GM19397 (cell line): ENCODE measurements around the gene CRYAB.
A peak's percentile ranks its signal among the peaks of the same experiment; 100 is the strongest.

Experiments
- ATAC-seq: cut with Tn5 transposase; IDR thresholded peaks from one replicate; pipeline ENCODE4 v1.9.1; 2021; ENCODE audit warnings: mild to moderate bottlenecking, moderate library complexity; ENCODE audit not compliant: unreplicated experiment

The CRYAB gene

DNA sequence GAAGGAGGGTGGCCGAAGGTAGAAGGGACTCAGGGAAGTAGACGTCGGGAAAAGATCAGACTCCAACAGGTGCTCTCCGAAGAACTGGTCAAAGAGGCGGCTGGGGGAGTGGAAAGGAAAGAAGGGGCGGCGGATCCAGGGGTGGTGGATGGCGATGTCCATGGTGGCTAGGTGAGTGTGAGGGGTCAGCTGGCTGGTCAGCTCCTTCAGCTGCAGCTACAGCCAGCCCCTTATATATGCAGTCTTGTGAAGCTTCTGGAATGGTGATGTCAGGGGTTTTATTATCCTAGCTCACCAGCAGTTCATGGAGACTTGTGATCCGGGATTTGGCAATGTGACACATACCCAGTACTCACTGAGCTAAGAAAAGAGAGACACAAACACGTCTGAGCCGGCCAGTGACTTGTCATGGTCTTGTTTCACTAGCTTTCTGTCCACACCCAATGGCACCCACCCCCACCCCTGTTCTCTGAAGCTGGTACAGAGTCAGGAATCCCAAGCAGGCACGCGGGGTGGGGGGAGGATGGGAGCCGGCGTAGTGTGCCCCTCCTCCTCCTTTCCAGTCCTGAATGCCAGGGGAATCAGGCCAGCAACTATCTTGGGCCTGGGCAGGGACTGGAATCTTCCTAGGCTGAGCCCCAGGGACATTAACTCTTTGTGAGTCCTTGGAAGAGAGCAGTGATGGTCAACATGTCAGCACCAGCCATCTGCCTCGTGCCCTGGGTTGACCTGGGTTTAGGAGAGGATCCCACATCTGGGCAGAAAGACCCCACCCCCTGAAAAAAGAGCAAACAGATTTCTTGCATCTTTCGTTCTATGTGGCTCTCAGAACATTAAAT is at the start of gene CRYAB:
TSS of gene CRYAB (minus strand) at position 208 of the 839 bp plus-strand sequence. CDS start at position 162, 46 bp downstream.
- ATAC-seq = no peak

GRCh38 chr11:111960916-111961315 is 49.3 kb upstream of the CRYAB start:
- no peak for ATAC-seq

- no peak for ATAC-seq
These were observed 46.3 kb upstream of the CRYAB start for GRCh38 chr11:111957663-111958444.

DNA sequence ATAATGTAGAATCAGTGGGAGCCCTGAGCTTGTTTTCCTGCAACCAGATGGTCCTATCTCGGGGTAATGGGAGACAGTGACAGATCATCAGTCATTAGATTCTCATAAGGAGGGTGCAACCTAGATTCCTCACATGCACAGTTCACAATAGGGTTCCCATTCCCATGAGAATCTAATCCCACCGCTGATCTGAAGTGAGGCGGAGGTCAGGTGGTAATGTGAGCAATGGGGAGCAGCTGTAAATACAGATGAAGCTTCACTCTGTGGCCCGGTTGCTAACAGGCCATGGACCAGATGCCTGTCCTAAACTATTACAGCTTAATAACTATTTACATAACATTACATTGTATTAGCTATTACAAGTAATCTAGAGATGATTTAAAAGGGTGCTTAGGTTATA is 42.6 kb upstream of the CRYAB start:
- no peak for ATAC-seq

- no peak for ATAC-seq
These were observed 40.0 kb upstream of the CRYAB start for GRCh38 chr11:111951565-111951964.

GRCh38 chr11:111949519-111950426 is 38.2 kb upstream of the CRYAB start:
- ATAC-seq = no peak

- no peak for ATAC-seq
These were observed 35.6 kb upstream of the CRYAB start for GRCh38 chr11:111947143-111947542.

DNA sequence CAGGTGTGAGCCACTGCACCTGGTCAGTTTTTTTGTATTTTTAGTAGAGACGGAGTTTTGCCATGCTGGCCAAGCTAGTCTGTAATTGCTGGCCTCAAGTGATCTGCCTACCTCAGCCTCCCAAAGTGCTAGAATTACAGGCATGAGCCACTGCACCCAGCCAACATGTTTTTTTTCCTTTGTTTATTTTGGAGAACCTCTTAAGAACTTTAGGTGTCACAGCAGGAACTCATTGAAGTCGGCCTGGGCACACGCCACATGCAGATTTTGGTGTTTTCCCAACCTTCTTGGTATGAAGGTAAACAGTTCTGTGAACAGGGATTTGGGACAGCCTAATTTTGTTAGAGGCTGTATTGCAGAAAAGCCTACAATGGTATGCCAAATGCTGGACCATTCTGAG is 34.9 kb upstream of the CRYAB start:
- no peak for ATAC-seq

DNA sequence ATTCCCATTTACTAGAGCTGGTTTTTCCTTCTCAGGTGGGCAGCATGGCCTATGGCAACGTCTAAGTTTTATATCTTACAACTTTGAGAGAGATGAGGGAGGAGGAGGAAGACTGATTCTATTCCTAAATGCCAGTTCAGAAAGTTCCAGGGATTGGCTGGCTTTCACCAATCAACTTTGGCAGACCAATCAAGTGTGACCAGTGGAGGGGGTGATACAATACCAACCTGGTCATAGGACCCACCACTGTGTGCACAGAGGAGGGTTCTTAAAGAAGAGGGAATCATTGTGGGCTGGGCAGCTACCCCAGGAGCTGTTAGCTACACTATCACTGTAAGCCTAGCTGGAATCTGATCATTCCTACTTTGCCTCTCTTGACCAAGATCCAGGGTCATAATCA is 33.6 kb upstream of the CRYAB start:
- ATAC-seq = no peak

GRCh38 chr11:111944651-111945051 is 33.1 kb upstream of the CRYAB start:
- ATAC-seq = no peak

GRCh38 chr11:111944139-111944538 is 32.6 kb upstream of the CRYAB start:
- no peak for ATAC-seq

DNA sequence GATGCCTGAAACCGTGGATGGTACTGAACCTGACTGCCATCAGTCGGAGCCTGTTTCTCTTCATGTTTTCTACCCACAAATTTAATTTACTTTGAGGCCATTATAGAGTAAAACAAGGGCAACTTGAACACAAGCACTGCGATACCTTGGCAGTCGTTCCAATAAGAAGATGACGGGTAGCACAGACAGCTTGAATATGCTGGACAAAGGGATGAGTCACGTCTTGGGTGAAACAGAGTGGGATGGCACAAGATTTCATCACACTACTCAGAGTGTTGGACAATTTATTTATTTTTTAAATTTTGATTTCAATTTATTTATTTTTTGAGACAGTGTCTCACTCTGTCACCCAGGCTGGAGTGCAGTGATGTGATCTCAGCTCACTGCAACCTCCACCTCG is 31.3 kb upstream of the CRYAB start:
- ATAC-seq = no peak

DNA sequence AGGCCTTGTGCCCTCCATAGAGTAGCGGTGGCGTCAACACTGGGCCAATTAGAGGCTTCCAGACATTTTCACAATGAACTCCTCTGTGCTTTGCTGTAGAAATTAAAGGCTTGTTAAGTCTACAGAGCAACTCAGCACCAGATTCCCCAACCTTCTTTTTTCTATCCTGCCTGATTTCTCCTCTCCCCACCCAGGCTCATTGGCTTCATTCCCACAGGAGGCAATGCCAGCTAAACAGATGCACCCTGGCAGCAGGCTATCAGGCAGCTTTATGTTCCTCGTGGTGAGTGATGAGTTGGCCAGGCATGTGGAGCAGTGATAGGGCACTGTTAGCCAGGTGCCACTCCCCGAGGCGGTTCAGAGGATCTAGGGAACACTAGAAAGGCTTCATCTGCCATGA is 30.4 kb upstream of the CRYAB start:
- no peak for ATAC-seq

DNA sequence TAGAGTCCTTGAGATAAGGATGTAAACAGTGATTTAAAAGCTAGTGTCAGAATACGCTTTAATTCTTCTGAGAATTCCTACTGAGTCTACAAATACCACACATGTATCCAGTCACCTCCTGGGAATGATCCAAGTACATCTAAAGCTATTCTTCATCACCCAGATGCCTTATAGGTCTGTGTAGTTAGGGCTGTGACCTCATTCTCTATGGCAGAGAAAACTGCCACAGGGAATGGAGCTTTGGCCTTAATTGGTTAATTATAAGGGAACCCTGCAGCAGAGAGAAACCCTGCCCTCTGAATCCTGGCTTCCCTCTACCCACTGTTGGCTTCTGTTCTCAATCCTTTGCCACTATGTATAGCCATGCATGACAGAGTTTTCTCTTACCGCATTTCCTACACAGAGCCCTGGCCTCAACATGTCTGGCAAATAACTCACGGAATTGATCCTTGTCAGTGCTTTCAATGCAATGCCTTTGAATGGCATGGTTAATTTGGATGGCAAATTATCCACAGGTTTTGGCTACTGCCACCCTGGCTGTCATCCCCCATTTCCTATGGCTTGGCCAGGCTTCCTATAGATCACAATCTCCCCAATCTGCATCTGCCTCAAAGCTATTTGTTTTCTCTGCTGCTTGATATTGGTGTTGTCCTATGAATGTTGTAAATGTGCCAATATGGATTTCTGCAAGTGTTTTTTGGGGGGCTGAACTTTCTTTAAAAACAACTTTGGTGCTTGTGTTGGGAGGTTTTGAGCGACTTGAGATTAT is 28.4 kb upstream of the CRYAB start:
- no peak for ATAC-seq

- peak; percentile 72 for ATAC-seq
These were observed 27.2 kb upstream of the CRYAB start for GRCh38 chr11:111938687-111939160.

DNA sequence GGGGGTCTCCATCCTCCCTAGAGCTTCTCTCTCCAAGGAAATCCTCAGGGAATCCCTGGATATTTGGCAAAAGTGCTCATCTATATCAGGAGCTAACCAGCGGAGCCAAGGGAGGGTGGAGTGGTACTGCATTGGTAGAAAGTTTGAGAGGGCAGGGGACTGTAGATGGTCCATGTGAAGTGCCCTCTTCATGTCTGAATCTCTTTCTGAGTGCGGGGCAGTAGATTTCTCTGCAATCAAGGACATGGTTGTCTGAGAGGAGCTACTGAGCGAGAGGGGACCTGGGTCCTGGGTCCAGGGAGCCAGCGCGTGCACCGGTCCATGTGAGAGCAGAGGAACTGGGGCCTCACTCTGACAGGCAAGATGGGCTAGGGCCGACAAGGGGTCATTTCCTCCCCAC is 26.3 kb upstream of the CRYAB start:
- no peak for ATAC-seq

- no peak for ATAC-seq
These were observed 25.8 kb upstream of the CRYAB start for GRCh38 chr11:111937461-111937769.

- ATAC-seq = no peak
These were observed 24.5 kb upstream of the CRYAB start for GRCh38 chr11:111936040-111936540.

GRCh38 chr11:111935317-111936039 is 23.9 kb upstream of the CRYAB start:
- ATAC-seq = no peak

DNA sequence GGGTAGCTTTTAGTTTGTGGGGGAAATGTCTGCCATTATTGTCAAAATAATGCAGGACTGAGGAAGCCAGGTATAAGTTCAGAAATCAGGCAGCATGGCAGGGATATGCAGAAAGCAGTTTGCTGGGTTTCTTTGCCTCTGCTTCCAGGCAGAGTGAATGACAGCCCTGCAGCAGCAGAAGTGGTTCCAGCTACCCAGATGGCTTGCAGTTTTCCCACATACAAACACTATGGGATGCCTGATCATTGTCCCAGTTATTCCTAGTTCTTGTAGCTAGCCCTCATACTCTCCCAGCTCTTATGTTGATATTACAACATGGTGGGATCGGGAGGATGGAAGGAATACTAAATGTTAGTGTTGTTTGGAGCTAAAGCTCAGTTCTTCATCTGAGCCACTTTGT is 22.7 kb upstream of the CRYAB start:
- ATAC-seq = no peak
